Measurements from ENCODE around the gene DKC1.
A peak's percentile ranks its signal among the peaks of the same experiment; 100 is the strongest.
"Not testable (repeated sequence)": the region's sequence is repeated elsewhere in the genome, so short reads cannot be mapped to it uniquely, and the experiment has no call there.

DKC1 gene

GRCh38 chrX:154795016-154795415 lies 32.4 kb downstream of the DKC1 start:
- no peak for DNase-seq

- no peak for DNase-seq
Measured at GRCh38 chrX:154797006-154797405, 34.3 kb downstream of the DKC1 start.

GRCh38 chrX:154799556-154800348 lies 37.1 kb downstream of the DKC1 start:
- no peak for DNase-seq

GRCh38 chrX:154800478-154801210 lies 38.0 kb downstream of the DKC1 start:
- DNase-seq = no peak

GRCh38 chrX:154802947-154803346 lies 40.3 kb downstream of the DKC1 start:
- DNase-seq = no peak

GRCh38 chrX:154804261-154804956 lies 41.7 kb downstream of the DKC1 start:
- no peak for DNase-seq

GRCh38 chrX:154804957-154805695 lies 42.5 kb downstream of the DKC1 start, which contains the start of gene MPP1:
MPP1 (minus strand) TSS chrX:154805485; CDS start chrX:154805373, 112 bp downstream.
- peak in 1 of 2 experiments; percentile 10 for DNase-seq

GRCh38 chrX:154805696-154806091 lies 43.0 kb downstream of the DKC1 start:
- no peak for DNase-seq

GRCh38 chrX:154806837-154807501 lies 44.3 kb downstream of the DKC1 start:
- no peak for DNase-seq

- no peak for DNase-seq
Measured at GRCh38 chrX:154809939-154810665, 47.4 kb downstream of the DKC1 start.

GRCh38 chrX:154812341-154813101 lies 49.9 kb downstream of the DKC1 start:
- no peak for DNase-seq

GRCh38 chrX:154813801-154814200 lies 51.1 kb downstream of the DKC1 start:
- no peak for DNase-seq

- no peak for DNase-seq
Measured at GRCh38 chrX:154815274-154815818, 52.7 kb downstream of the DKC1 start.

GRCh38 chrX:154816326-154816898 lies 53.7 kb downstream of the DKC1 start:
- DNase-seq = not testable (repeated sequence)

- not testable (repeated sequence) for DNase-seq
Measured at GRCh38 chrX:154817048-154817618, 54.5 kb downstream of the DKC1 start.

GRCh38 chrX:154818916-154819770 lies 56.5 kb downstream of the DKC1 start:
- DNase-seq = no peak

- DNase-seq = no peak
Measured at GRCh38 chrX:154819771-154820341, 57.2 kb downstream of the DKC1 start.

- no peak for DNase-seq
Measured at GRCh38 chrX:154821523-154821922, 58.9 kb downstream of the DKC1 start.

Data from cerebellar nuclear complex (tissue), 1 donor.